Cerebellar nuclear complex (tissue), 1 donor: ENCODE results near the gene CYP2A6.

Experiments used
- DNase-seq, 2 experiments: peaks; one replicate each; lab custom pipeline; 2025; lab: John Stamatoyannopoulos, UW

The CYP2A6 gene

GRCh38 chr19:40802300-40803169 is 47.7 kb downstream of the CYP2A6 start:
- peak in 1 of 2 experiments; percentile 8 for DNase-seq

- no peak for DNase-seq
These were observed 48.6 kb downstream of the CYP2A6 start for GRCh38 chr19:40801426-40802299.

GRCh38 chr19:40800997-40801377 is 49.3 kb downstream of the CYP2A6 start:
- DNase-seq: no peak

- no peak for DNase-seq
These were observed 49.8 kb downstream of the CYP2A6 start for GRCh38 chr19:40800339-40800996.

- DNase-seq: no peak
These were observed 50.5 kb downstream of the CYP2A6 start for GRCh38 chr19:40799558-40800338.

- DNase-seq: peak; percentile 99
These were observed 51.3 kb downstream of the CYP2A6 start, which contains the start of gene EGLN2 for GRCh38 chr19:40798683-40799557. EGLN2 (plus strand) TSS chr19:40799191; CDS start chr19:40800573, 1,382 bp downstream.

GRCh38 chr19:40797963-40798682 is 52.1 kb downstream of the CYP2A6 start:
- DNase-seq: no peak

GRCh38 chr19:40797166-40797962 is 52.9 kb downstream of the CYP2A6 start:
- no peak for DNase-seq
